Stimulated activated CD4-positive, alpha-beta T cell treated with anti-CD3 and anti-CD28 coated beads, TNF-alpha, amount 100 ng/mL, for 4 hours (primary cell): ENCODE data around the gene TBL1Y.
"Not testable (repeated sequence)": the region's sequence is repeated elsewhere in the genome, so short reads cannot be mapped to it uniquely, and the experiment has no call there.

Experiments used
- DNase-seq, 3 experiments: peaks; one replicate each; pipeline ENCODE4 v3.0.0-alpha.2; 2020; ENCODE audit warnings: low read depth in 3 of 3

TBL1Y gene

GRCh38 chrY:7080548-7080947, 170.1 kb downstream of the TBL1Y start:
- not testable (repeated sequence) for DNase-seq

GRCh38 chrY:7085606-7086005, 175.1 kb downstream of the TBL1Y start:
- peak; percentile 42 to 48 (median 44) for DNase-seq

- DNase-seq: no peak
Measured at GRCh38 chrY:7092836-7093235, 182.3 kb downstream of the TBL1Y start.

- no peak for DNase-seq
Measured at GRCh38 chrY:7094365-7094764, 183.9 kb downstream of the TBL1Y start.

- no peak for DNase-seq
Measured at GRCh38 chrY:7097021-7097420, 186.5 kb downstream of the TBL1Y start.

- no peak for DNase-seq
Measured at GRCh38 chrY:7099742-7100141, 189.2 kb downstream of the TBL1Y start.

- no peak for DNase-seq
Measured at GRCh38 chrY:7102680-7103079, 192.2 kb downstream of the TBL1Y start.

GRCh38 chrY:7107179-7107578, 196.7 kb downstream of the TBL1Y start:
- no peak for DNase-seq

- no peak for DNase-seq
Measured at GRCh38 chrY:7110086-7110485, 199.6 kb downstream of the TBL1Y start.

GRCh38 chrY:7115871-7116270, 205.4 kb downstream of the TBL1Y start:
- DNase-seq: no peak

GRCh38 chrY:7122202-7122601, 211.7 kb downstream of the TBL1Y start:
- no peak for DNase-seq

GRCh38 chrY:7125136-7126056, 214.9 kb downstream of the TBL1Y start:
- no peak for DNase-seq

GRCh38 chrY:7128211-7128610, 217.7 kb downstream of the TBL1Y start:
- DNase-seq: no peak
